Stimulated activated CD4-positive, alpha-beta T cell treated with anti-CD3 and anti-CD28 coated beads, Interleukin-2, amount 100 ng/mL, for 48 hours (primary cell): ENCODE results near the gene WBP2NL.
"Not testable (repeated sequence)": the region's sequence is repeated elsewhere in the genome, so short reads cannot be mapped to it uniquely, and the experiment has no call there.

Experiments
- DNase-seq, 2 donors: peaks; one replicate each; pipeline ENCODE4 v3.0.0-alpha.2; 2020

Gene WBP2NL

DNA sequence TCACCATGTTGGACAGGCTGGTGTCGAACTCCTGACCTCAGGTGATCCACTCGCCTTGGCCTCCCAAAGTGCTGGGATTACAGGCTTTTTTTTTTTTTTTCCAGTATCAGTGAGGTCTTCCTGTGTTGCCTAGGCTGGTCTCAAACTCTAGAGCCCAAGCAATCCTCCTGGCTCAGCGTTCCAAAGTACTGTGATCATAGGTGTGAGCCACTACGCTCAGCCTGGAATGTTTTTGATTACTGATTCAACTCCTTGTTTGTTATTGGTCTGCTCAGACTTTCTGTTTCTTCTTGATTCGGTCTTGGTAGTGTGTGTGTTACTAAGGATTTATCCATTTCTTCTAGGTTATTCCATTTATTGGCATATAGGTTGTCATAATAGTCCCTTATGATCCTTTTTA is 40.7 kb downstream of the WBP2NL start:
- DNase-seq, result no peak

DNA sequence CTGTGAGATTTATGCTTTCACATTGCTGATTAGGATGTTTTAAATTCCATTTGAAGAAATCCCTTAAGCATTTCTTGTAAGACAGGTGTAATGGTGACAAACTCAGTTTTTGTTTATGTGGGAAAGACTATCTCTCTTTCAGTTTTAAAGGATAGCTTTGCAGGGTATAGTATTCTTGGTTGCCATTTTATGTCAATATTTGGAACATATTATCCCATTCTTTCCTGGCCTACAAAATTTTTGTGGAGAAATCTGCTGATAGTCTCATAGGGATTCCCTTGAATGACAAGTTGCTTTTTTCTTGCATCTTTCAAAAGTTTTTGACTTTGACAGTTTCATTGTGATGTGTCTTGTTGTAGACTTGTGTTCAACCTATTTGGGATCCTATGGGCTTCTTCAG is 43.2 kb downstream of the WBP2NL start:
- no peak for DNase-seq

DNA sequence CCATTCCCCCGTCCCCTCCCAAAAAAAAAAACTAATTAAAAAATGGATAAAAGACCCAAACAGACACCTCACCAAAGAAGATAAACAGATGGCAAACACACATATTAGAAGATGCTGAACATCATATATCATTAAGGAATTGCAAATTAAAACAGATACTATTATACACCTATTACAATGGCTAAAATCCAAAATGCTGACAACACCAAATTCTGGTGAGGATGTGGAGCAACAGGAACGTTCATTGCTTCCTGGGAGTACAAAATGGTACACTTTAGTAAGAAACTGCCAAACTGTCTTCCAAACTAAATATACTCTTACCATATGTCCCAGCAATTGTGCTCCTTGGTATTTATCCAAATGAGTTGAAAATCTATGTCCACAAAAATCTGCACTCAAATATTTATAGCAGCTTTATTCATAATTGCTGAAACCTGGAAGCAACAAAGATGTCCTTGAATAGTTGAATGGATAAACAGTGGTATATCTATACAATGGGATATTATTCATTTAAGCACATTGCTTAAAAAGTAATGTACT is 52.1 kb downstream of the WBP2NL start:
- DNase-seq, result no peak

DNA sequence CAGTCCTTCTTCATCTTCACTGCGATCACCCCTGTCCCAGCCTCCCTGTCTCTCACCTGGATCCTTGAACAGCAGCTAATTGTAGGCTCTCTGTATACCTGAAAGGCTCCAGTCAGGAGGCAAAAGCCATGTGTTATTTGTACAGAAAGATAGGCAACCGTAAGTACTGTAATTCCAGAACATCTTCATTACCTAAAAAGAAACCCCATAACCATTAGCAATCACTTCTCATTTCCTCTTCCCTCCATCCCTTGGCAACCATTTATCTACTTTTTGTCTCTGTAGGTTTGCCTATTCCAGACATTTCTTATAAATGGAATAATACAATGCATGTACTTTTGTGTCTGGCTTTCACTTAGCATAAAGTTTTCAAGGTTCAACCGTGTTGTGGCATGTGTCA is 54.2 kb downstream of the WBP2NL start:
- no peak for DNase-seq

DNA sequence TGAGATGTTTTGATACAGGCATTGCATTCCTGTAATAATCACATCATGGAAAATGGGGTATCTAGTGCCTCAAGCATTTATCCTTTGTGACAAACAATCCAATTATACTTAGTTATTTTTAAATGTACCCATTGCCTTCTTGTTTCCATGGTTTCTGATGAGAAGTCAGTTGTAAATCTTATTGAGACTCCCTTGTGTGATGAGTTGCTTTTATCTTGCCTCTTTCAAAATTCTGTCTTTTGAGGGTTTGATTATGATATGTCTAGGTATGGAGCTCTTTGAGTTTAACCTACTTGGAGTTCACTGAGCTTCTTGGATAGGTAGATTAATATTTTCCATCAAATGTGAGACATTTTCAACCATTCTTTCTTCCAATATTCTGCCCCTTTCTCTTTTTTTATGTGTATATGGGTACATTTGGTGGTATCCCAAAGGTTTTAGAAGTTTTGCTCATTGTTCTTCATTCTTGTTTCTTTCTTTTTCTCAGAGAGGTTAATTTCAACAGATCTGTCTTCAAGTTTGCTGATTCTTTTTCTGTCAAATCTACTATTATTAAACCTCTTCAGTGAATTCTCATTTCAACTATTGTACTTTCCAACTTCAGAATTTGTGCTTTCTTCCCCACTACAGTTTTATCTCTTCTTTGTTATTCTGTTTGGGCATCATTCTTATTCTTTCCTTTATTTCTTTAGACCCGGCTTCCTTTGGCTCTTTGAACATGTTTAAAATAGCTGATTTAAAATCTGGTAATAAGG is 58.3 kb downstream of the WBP2NL start:
- no peak for DNase-seq

DNA sequence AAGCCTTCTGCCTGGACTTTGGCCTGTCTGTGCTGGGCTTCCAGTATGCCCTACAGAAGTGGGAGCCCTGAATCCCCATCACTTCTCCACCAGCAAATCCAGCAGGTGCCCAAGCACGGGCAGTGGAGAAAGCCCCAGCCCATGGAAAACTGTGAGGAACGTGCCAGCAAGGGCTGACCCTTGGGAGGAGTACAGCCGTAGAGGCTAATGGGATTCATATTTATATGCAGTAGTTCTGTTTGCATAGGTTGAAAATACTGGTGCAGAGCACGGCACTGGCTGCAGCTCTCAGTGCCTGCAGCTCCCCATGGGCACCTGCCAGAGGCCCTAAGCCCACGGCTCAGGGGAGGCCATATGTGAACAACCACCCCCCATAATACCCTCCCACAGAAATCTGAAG is 61.9 kb downstream of the WBP2NL start:
- DNase-seq, result no peak

DNA sequence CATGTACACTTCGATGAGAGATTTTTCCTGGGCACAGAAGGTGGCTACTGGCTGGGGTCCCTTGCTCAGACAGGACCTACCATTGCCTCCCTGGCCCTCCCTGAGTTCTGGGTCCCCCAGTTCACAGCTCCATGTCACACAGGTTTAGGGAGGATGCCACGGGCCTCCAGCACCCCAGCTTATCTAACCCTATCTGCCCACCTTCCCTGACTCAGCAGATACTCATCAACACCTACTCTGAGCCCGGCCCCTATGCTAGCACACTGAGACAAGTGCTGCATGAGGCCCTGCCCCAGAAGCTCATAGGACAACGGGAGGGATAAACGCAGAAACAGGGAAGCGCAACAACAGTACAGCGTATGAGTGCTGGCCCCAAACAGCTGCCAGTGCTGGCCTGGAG is 62.5 kb downstream of the WBP2NL start:
- no peak for DNase-seq

DNA sequence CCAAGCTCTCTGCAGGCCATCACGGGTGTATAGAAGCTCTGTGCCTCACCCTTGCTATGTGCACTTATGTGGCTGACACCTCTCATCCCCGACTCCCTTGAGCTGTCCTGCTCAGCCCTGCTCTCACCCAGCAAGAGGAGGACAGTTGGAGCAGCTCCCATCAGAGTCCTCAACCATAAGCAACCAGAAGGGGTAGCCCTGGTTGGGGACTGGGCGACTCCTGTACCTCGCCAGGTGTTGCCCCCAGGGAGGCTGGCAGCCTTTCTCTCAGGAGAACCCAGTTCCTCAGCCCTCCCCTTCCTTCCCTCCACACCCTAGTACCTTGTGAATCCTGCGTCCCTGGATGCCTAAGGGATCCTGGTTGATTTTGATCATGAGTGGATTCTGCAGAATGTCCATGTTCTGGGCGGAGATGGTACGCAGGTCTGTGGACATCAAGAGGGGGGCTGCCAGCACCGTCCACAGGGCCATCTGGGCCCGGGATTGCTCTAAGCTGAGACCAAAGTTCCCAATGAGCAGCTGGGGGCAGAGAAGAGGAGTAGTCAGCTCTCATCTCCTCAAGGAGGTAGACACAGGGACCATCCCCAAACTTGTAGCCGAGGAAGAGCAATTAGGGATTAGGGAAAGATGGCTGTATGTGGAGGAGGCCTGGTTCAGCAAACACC is 64.0 kb downstream of the WBP2NL start:
- no peak for DNase-seq

DNA sequence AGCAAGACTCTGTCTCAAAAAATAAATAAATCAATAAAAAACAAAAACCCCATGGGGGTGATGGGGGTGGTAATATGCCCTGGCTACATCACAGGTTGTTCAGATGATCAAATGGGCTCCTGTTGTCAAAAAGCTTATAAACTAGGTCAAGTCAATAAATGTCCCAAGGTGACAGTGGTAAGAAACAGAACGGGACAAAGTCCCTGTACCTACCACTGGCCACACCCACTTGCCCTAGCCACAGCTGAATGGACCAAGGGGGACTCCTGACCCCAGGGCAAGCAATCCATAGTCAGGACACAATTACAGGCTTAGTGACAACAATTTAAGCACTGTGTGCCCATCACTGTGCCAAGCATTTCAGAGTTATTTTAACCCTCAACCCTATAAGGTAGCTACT is 66.0 kb downstream of the WBP2NL start:
- no peak for DNase-seq

DNA sequence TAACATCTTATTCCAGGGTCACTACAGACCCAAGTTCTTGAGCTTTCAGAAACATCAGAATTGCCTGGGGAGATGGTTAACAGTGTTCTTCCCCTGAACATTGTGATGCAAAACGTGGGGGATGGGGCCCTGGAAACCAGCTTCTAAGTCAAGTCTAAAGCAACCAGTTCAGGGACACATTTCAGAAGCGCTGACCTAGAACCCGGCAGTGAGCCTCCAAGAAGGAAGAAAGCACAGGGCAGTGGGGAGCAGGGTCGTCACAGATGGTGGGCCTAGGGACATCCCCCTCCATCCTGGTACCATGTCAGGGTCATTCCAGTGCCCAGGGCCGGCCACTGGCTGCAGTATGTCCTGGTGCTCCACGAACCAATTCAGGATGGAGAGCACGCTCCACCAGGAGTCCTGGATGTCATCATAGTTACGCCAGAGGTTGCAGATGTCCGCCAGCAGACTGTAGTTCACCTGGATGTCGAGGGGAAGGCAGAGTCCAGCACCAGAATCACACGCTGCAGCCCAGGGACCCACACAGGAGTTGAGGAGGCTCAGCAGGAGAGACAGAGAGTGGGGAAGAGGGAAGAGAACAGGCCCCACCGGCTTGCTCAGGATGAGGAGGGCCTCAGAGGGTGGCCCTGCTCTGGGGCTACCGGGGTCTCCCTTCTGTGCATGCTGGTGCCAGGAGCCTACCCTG is 67.0 kb downstream of the WBP2NL start:
- no peak for DNase-seq

DNA sequence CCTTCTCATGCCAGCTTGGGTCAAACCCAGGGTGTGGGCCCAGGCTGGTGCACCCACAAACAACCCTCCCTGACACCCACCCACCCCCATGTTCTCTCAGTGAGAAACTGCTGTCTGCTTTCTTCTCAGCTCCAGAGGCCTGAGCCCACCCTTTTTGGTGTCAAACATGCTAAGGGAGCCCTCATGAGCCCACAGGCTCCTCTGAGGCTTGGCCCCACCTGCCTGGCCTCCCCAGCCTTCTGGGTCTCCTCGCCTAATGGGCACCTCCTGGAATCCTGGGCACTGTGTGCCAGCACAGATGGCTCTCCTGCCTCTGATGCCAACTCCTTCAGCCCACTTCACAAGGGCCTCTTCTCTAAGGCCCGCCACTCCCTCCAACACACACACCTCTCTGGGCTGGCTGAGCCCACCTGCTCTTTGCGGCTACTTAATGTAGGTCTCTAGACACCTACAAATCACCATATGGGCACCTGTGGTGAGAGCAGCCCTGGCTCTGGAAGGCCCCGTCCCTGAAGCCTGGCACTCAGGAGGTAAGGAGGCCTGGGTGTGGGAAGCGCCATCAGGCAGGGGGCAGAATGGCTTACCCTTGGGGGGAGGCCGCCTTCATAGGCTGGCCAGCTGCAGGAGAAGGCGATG is 67.7 kb downstream of the WBP2NL start:
- DNase-seq, result no peak

DNA sequence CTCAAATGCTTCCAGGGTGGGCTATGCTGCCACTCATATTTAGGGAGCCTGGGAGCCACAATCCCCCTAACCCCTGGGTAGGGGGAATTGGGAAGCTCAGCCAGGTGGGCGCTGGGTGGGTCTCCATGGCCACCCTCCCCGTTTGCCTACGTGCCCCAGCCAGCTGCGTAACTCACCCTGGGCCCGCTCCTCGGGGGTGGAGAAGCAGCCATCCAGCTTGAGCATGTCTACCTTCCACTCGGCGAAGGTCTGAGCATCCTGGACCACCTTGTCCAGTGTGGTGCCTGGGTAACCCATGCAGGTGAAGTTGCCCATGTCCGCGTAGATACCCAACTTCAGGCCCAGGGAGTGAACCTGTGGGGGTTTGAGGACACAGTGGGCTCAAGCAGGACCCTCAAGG is 68.3 kb downstream of the WBP2NL start:
- no peak for DNase-seq

DNA sequence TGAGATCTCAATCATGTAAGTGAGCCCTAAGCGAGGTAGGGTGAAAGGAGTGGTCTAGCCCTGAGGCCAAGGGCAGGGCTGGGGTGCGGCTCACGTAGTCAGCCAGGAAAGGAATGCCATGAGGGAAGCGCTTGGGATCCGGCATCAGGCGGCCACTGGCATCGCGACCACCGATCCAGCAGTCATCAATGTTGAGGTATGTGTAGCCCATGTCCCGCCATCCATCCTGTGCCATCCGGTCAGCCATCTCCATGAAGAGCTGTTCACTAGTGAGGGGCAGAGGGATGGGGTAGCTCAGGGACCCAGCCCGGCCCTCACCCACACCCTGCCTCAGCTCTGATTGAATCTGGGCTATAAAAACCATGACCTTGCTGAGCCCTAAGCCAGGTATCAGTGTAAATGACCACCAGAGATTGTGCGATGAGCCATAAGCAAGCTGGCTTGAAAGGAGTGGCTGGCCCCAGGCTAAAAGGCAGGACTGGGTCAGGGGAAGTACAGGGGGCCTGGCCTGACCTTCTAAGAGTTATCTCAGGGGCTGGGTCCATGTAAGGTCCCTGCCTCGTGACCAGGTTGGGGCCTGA is 69.2 kb downstream of the WBP2NL start:
- DNase-seq, result no peak

DNA sequence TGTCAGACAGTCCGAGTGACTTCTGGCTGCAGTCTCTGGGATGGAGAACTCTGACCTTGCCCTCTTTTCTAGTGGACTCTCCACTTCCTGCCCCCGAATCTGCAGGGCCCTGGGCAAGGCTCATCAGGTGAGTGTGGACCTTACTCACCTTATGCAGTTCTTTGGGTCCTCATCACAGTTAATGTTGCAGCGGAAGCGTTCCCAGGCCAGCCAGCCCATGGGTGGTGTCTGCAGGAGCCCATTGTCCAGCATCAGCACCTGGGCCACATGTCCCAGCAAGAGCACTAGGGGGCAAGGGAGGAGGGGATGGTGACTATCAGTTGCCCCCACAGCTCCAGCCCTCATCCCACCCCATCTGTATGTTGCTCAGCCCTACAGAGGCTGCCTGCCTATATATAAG is 69.7 kb downstream of the WBP2NL start:
- no peak for DNase-seq

DNA sequence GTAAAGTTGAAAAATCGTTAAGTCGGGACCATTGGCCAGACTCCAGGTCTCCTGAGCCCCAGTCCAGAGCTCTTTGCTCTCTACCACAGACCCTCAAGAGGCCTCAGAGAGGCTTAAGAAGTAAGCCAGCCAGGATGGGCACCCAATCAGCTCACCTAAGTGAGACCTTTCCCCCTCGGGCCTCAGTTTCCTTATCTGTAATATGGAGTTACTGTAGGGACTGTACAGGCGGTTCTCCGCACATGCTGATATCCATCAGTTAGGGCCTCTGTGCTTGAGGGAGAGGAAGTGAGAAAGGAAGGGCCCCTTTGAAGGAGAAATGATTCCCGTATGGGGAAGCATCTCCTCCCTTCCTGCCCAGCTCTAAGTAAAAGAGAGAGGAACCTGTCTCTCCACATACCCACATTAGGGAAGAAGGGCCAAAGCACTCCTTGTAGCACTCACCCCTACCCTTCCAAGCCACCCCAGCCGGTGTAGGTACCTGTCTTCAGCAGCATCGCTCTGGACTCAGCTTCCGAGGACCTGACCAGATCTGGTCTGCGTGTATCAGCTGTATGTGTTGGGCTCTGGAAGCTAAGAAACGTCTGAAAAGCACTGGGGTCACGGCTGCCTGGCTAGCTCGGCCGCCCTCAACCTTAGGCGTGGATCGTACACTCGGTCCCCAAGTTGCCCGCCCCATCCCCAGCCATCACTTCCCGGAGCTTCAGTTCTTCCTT is 71.4 kb downstream of the WBP2NL start:
- DNase-seq, result no peak

DNA sequence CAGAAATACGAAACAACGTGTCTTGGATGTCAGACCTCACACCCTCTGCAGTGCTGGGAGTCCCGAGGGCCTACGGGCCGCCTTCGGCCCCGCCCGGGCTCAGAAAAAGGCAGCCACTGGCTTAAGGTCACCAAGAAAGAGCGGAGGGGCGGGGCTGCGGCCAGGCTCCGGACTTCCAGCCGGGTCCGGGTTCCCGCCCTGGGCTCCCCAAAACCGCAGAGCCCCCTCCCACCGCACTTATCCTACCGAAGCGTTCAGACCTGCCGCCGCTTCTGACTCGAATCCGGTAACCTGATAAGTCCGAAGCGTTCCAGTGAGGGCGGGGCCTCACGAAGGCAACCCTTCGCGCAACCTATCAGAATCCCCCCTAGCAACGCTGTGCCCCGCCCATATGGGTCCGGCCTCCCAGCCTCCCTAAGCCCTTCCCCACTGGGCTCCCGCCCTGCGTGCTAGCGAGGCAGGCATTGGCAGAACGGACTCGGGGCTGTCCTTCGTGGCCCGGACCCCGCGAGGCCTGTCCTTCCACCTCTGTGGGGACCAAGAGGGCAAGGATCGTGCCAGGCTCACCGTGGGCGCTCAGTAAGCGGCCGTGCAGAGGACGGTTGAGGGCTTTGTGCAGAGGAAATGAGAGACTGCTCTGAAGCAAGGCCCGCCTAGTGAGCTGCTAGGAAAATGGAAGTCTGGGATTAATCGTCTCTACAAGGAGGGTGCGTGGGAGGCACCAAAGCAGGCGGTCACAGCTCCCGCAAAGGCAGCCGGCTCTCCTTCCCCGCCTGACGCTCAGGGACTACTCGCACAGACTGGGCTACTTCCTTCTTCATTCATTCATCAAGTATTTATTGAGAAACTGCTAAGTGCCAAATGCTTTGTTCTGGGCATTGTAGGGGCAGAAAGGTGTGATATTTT is 72.2 kb downstream of the WBP2NL start, which contains the start of gene NAGA:
Gene NAGA (minus strand): TSS at position 296 of the 906 bp plus-strand sequence. CDS start 515 bp downstream, outside the sequence.
- DNase-seq, result peak; percentile 84 to 90

DNA sequence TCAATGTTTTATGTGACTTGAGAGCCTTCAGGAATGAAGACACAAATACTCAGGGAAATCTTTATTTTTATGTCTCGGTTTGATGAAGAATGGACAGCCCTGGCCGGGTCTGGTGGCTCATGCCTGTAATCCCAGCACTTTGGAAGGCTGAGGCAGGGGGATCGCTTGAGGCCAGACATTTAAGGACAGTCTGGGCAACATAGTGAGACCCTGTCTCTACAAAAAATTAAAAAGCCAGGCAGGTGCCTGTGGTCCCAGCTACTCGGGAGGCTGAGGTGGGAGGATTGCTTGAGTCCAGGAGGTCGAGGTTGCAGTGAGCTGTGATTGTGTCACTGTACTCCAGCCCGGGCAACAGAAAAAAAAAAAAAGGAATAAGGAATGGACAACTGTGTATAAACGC is 72.9 kb downstream of the WBP2NL start:
- not testable (repeated sequence) for DNase-seq

DNA sequence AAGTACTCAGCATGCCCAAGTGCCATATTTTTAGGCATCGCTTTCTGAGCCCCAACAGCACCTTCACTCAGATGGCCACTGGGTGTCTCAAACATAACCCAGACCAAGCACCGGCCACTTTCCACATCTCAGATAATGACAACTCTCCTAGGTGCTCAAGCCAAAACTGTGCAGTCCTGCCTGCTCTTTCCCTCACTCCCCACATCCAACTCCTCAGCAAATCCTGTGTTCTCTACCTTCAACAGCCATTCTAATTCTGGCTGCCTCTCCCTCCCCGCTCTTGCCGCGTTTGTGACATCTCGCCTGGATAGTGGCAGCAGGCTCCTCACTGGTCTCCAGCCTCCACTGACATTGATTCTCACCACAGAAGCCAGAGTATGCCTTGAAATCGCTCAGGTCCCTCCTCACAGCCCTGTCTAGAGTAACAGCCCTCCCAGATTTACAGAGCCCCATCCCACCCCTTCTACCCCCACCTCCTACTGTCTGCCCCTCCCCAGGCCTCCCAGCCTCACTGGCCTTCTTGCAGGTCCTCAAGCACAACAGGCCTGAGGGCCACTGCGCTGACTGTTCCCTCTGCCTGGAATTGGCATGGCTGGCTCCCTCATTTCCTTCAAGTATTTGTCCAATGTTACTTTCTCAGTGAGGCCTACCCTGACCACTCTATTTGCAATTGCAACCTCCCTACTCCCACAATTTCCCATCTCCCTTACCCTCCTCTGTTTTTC is 74.2 kb downstream of the WBP2NL start:
- no peak for DNase-seq

DNA sequence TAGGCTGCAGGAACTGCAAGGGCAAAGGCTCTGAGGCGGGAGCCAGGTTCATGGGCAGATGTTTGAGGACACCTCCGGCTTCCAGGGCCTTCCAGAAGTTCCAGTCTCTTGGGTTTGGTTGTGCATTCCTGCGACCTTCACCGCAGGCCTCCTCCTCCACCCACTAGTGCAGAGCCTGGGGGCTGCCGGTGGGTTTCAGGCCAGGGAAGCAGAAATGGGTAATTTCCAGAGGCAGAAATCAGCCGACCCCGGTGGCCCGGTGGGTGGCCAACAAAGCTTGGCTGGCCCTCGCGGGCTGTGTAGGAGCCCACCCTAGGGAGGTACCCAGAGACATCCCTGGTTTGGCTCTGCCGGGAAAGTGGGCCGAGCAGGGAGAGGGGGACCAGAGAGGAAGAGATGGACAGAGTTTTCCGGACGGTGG is 75.0 kb downstream of the WBP2NL start:
- no peak for DNase-seq

DNA sequence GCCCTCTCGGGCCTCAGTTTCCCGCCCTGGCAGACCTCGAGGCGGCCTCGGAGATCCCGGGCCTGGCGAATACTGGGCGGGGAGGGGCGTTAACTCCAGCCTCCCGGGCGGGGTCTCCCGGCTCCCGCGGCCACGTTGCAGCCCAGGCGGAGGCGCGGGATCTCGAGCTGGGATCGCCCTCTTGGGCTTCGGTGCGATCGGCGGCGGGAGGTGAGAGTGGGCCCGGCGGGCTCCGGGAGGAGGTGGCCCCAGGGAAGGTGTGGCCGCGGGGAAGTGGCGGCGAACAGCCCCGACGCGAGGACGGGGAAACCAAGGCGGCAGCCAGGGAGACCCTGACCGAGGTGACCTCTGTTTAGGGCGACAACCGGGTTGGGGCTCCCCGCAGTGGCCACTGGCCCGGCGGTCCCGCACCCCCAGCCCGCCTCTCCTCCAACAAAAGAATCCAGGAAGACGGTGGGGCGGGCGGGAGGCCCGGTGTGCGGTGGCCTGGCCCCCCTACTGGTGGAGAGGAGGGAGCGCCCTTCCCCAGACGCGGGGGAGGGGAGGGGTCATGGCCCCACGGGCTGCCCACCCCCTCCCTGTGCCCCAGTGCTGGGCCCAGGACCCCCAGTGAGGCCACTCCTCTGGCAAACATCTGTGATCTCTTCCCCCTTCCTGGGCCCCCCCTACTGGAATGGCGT is 75.7 kb downstream of the WBP2NL start, which contains the start of gene PHETA2:
Gene PHETA2 (plus strand): TSS at position 117 of the 680 bp plus-strand sequence. CDS start 3,046 bp downstream, outside the sequence.
- peak; percentile 42 to 51 for DNase-seq
